ENCODE results near the gene LDLRAP1. TPM values are rescaled to one million over a fixed set of nuclear protein-coding genes. Genes with fewer than 3 reads are reported as not detected.

The LDLRAP1 gene
- total RNA-seq, 1 experiment from 2014 or later = 29.2 TPM

DNA sequence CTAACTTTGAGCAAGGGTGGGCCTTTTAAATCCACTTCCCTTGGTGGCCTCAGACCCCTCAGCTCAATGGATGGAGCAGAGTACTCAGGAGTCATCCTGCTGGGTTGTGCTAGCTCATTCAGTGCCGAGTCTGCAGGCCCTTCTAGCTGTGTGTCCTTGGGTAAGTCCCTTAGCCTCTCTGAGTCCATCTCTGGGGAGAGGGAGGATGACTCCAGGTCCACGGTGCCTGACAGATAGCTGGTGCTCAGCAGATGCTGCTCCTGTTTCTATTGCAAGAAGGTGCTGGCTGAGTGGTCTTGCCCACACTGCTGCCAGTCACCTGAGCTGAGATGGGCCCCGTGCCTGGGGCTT is 11.0 kb downstream of the LDLRAP1 start:
- no peak for DNase-seq
- H2AFZ ChIP-seq = no peak overlapping the region
- no peaks in the 10 kb centered on the region for H3K36me3 ChIP-seq (ENCODE audit: low read depth)
- no peaks in the 10 kb centered on the region for H3K9me3 ChIP-seq (ENCODE audit: insufficient read depth, low read depth)
- H3K27me3 ChIP-seq (ENCODE audit: insufficient read depth, low read depth) = no peaks in the 10 kb centered on the region
- POLR2A ChIA-PET (ENCODE audit: unreplicated experiment) = interaction anchor here (0.6 kb wide), 1 partner anchor 34 kb away, joined by 3 read pairs; no protein-coding TSS in a partner anchor
- CTCF ChIA-PET = no interaction called here
- no peaks in the 10 kb centered on the region for H3K9me2 ChIP-seq (ENCODE audit: insufficient read depth)
- peaks cover 31% of the 10 kb centered on the region for H3K4me1 ChIP-seq (replicated peaks; ENCODE audit: insufficient read depth)
- H3F3A ChIP-seq (ENCODE audit: insufficient read depth, low read depth) = 0 out of 2 replicates have a peak, but pooled peaks cover 8% of the 10 kb centered on the region
- no peak overlapping the region for H3K27ac ChIP-seq
- TF ChIP-seq, protein P1, sequence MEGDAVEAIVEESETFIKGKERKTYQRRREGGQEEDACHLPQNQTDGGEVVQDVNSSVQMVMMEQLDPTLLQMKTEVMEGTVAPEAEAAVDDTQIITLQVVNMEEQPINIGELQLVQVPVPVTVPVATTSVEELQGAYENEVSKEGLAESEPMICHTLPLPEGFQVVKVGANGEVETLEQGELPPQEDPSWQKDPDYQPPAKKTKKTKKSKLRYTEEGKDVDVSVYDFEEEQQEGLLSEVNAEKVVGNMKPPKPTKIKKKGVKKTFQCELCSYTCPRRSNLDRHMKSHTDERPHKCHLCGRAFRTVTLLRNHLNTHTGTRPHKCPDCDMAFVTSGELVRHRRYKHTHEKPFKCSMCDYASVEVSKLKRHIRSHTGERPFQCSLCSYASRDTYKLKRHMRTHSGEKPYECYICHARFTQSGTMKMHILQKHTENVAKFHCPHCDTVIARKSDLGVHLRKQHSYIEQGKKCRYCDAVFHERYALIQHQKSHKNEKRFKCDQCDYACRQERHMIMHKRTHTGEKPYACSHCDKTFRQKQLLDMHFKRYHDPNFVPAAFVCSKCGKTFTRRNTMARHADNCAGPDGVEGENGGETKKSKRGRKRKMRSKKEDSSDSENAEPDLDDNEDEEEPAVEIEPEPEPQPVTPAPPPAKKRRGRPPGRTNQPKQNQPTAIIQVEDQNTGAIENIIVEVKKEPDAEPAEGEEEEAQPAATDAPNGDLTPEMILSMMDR (conservative IDR thresholded peaks at IDR 0.05) = no peak
- no peak for TF ChIP-seq EZH2 (IDR thresholded peaks at IDR 0.05; ENCODE audit: low read depth)
- intact Hi-C loops (cut with micrococcal nuclease; ENCODE audit: unreplicated experiment) = no loop called here
- no peak overlapping the region for H3K4me2 ChIP-seq
- H3K79me2 ChIP-seq (ENCODE audit: low read depth) = 0 out of 2 replicates have a peak, but pooled peaks cover 19% of the 10 kb centered on the region
- H3K4me3 ChIP-seq = no peak overlapping the region
- H4K20me1 ChIP-seq (ENCODE audit: insufficient read depth) = no peaks in the 10 kb centered on the region
- BruUV-seq (replicated peaks) = no TSS peak

DNA sequence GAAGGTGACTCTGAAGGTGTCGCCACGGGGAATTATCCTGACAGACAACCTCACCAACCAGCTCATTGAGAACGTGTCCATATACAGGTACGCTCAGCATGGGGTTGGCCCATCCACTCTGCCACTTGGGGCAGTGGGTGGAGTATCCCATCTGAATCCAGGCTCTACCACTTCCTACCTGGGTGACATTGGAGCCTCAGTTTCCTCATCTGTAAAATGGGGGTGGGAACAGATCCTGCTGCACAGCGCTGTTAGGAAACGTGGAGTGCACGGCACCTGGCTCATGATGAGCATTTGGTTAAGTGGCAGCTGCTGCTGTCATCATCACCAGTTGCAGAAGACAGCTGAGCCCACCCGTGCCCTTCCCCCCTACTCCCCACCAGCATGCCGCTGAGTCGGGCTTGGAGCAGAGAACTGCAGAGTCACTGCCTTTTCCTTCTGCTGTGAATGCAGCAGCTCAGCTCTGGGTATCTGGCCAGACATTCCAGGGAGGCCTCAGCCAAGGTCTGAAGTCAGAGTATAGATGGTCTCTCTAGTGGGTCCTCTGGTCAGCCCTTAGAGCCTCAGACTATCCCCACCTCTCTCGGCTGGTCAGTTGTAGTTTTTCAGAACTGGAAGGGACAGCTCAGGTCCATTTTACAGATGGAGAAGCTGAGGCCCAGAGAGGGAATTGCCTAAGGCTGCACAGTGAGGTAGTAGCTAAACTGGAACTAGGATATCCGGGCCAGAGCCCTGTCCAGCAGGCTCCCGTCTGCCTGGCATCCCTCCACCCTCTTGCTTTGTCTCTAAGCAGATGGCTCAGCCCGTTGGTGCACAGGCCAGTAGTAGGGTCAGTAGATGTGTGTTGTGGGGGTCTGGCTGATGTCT is 11.7 kb downstream of the LDLRAP1 start:
- H4K20me1 ChIP-seq (ENCODE audit: insufficient read depth) = no peaks in the 10 kb centered on the region
- no peaks in the 10 kb centered on the region for H3K36me3 ChIP-seq (ENCODE audit: low read depth)
- no peak for TF ChIP-seq EZH2 (IDR thresholded peaks at IDR 0.05; ENCODE audit: low read depth)
- TF ChIP-seq, protein P1 (conservative IDR thresholded peaks at IDR 0.05) = no peak
- no TSS peak for BruUV-seq (replicated peaks)
- no peaks in the 10 kb centered on the region for H3K9me2 ChIP-seq (ENCODE audit: insufficient read depth)
- H3K4me1 ChIP-seq (replicated peaks; ENCODE audit: insufficient read depth) = peaks cover 24% of the 10 kb centered on the region
- H3K9me3 ChIP-seq (ENCODE audit: insufficient read depth, low read depth) = no peaks in the 10 kb centered on the region
- DNase-seq = no peak
- no peak overlapping the region for H3K4me2 ChIP-seq
- intact Hi-C loops (cut with micrococcal nuclease; ENCODE audit: unreplicated experiment) = no loop called here
- H3K27ac ChIP-seq = no peak overlapping the region
- no peak overlapping the region for H2AFZ ChIP-seq
- H3K27me3 ChIP-seq (ENCODE audit: insufficient read depth, low read depth) = no peaks in the 10 kb centered on the region
- 0 out of 2 replicates have a peak, but pooled peaks cover 8% of the 10 kb centered on the region for H3F3A ChIP-seq (ENCODE audit: insufficient read depth, low read depth)
- no peak overlapping the region for H3K4me3 ChIP-seq
- 0 out of 2 replicates have a peak, but pooled peaks cover 15% of the 10 kb centered on the region for H3K79me2 ChIP-seq (ENCODE audit: low read depth)
- ChIA-PET CTCF (no interaction called here), POLR2A (ENCODE audit: unreplicated experiment) (no interaction called here)

DNA sequence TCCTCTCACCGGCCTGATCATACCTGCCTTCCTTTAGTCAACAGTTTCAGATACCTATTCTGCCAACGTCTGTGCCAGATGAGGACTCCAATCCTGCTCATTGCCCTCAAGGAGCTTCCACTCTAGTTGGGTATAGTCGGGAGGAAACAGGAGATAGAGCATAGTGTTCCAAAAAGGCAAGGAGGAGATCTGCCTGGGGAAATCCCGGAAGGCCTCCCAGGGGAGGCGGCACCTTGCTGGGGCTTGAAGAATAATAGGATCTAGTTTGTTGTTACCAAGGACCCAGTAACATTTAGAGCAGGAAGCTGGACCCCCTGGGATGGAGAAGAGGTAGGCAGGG is 12.3 kb downstream of the LDLRAP1 start:
- Histone ChIP-seq H2AFZ (no peak overlapping the region), H3K27ac (no peak overlapping the region), H4K20me1 (ENCODE audit: insufficient read depth) (no peaks in the 10 kb centered on the region), H3K27me3 (ENCODE audit: insufficient read depth, low read depth) (no peaks in the 10 kb centered on the region), H3K9me3 (ENCODE audit: insufficient read depth, low read depth) (no peaks in the 10 kb centered on the region), H3K36me3 (ENCODE audit: low read depth) (no peaks in the 10 kb centered on the region), H3K4me1 (replicated peaks; ENCODE audit: insufficient read depth) (peaks cover 18% of the 10 kb centered on the region), H3K9me2 (ENCODE audit: insufficient read depth) (no peaks in the 10 kb centered on the region), H3F3A (ENCODE audit: insufficient read depth, low read depth) (0 out of 2 replicates have a peak, but pooled peaks cover 8% of the 10 kb centered on the region), H3K4me2 (no peak overlapping the region), H3K4me3 (no peak overlapping the region), H3K79me2 (ENCODE audit: low read depth) (0 out of 2 replicates have a peak, but pooled peaks cover 9% of the 10 kb centered on the region)
- ChIA-PET CTCF (no interaction called here), POLR2A (ENCODE audit: unreplicated experiment) (no interaction called here)
- intact Hi-C loops (cut with micrococcal nuclease; ENCODE audit: unreplicated experiment) = no loop called here
- no peak for DNase-seq
- BruUV-seq (replicated peaks) = no TSS peak
- TF ChIP-seq EZH2 (IDR thresholded peaks at IDR 0.05; ENCODE audit: low read depth) = no peak
- TF ChIP-seq, protein P1 (conservative IDR thresholded peaks at IDR 0.05) = no peak

Measured in PC-9 (cell line).